HG02852 (cell line): ENCODE results near the gene DKK1.
"Not testable (repeated sequence)": the region's sequence is repeated elsewhere in the genome, so short reads cannot be mapped to it uniquely, and the experiment has no call there.

Source experiments
- ATAC-seq: cut with Tn5 transposase; IDR thresholded peaks from one replicate; pipeline ENCODE4 v1.9.1; 2021; ENCODE audit warnings: mild to moderate bottlenecking, moderate library complexity; ENCODE audit not compliant: unreplicated experiment

DKK1 gene

DNA sequence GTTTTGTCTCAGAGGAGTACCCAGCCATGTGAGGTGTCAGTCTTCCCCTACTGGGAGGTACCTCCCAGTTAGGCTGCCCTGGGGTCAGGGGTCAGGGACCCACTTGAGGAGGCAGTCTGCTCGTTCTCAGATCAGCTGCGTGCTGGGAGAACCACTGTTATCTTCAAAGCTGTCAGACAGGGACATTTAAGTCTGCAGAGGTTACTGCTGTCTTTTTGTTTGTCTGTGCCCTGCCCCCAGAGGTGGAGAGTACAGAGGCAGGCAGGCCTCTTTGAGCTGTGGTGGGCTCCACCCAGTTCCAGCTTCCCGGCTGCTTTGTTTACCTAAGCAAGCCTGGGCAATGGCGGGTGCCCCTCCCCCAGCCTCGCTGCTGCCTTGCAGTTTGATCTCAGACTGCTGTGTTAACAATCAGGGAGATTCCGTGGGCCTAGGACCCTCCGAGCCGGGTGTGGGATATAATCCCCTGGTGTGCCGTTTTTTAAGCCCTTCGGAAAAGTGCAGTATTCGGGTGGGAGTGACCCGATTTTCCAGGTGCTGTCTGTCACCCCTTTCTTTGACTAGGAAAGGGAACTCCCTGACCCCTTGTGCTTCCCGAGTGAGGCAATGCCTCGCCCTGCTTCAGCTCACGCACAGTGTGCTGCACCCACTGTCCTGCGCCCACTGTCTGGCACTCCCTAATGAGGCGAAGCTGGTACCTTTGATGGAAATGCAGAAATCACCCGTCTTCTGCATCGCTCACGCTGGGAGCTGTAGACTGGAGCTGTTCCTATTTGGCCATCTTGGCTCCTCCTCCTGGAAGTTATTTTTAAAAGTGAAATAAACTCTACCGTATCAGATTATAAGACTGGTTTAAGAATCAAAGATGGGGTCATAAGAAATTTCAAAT, 51.7 kb downstream of the DKK1 start:
- not testable (repeated sequence) for ATAC-seq
